Neuron (in vitro differentiated cells): ENCODE results near the gene GAS2L1.

Source experiments
- H2AFZ ChIP-seq: one replicate; pipeline ENCODE4 v1.6.1; 2013; ENCODE audit warnings: low read depth, mild to moderate bottlenecking, inconsistent platforms, low read length, moderate library complexity
- H3K27me3 ChIP-seq: one replicate; pipeline ENCODE4 v1.6.1; 2013; ENCODE audit warnings: low read length; ENCODE audit not compliant: insufficient read depth
- H3K36me3 ChIP-seq: one replicate; pipeline ENCODE4 v1.6.1; 2013; ENCODE audit warnings: low read length; ENCODE audit not compliant: insufficient read depth
- H3K4me1 ChIP-seq: one replicate; pipeline ENCODE4 v1.6.1; 2013; ENCODE audit warnings: low read length; ENCODE audit not compliant: insufficient read depth
- H3K4me3 ChIP-seq: 2 replicates; pipeline ENCODE4 v1.5.1; 2013; ENCODE audit warnings: mild to moderate bottlenecking, low read length, moderate library complexity
- H3K9me3 ChIP-seq: one replicate; pipeline ENCODE4 v1.6.1; 2013; ENCODE audit warnings: low read length

GAS2L1 gene

GRCh38 chr22:29267858-29268510, 38.5 kb upstream of the GAS2L1 start, which contains the start of the genes EWSR1 and RHBDD3:
TSS of gene EWSR1 (plus strand) at chr22:29268268. CDS start at chr22:29268337, 69 bp downstream.
TSS of gene RHBDD3 (minus strand) at chr22:29267981. CDS start at chr22:29265626, 2,355 bp downstream.
- Histone ChIP-seq H2AFZ (peak within 1 kb of the TSS; percentile 81), H3K4me1 (peaks cover 53% of the 10 kb centered on the region), H3K36me3 (peaks cover 51% of the 10 kb centered on the region), H3K4me3 (peak within 1 kb of the TSS; percentile 79), H3K9me3 (no peaks in the 10 kb centered on the region), H3K27me3 (no peaks in the 10 kb centered on the region)

GRCh38 chr22:29268511-29269229, 37.8 kb upstream of the GAS2L1 start:
- Histone ChIP-seq H2AFZ (no peak overlapping the region), H3K27me3 (no peaks in the 10 kb centered on the region), H3K4me3 (peak overlapping the region; percentile 79), H3K4me1 (peaks cover 56% of the 10 kb centered on the region), H3K9me3 (no peaks in the 10 kb centered on the region), H3K36me3 (peaks cover 55% of the 10 kb centered on the region)

DNA sequence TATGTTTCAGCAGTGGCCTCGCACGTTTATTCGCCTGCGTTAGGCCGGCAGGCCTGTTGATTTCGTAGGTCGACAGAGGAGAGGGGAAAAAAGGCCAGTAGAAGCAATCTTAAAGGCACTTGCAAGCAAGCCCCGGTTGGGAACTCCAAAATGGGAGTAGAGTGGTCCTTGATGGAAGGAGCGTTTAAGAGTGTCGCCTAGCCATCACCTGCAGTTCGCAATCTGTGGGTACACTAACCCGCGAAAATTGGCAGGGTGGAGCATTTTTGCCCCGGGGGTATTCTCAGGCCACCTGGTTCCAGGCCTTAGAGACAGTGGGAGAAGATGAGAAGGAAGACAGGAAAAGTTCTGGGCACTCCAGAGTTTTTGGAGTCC, 37.2 kb upstream of the GAS2L1 start:
- Histone ChIP-seq H3K27me3 (no peaks in the 10 kb centered on the region), H3K4me1 (peaks cover 56% of the 10 kb centered on the region), H3K9me3 (no peaks in the 10 kb centered on the region), H3K4me3 (peak overlapping the region; percentile 79), H3K36me3 (peaks cover 58% of the 10 kb centered on the region), H2AFZ (no peak overlapping the region)

GRCh38 chr22:29269731-29270474, 36.5 kb upstream of the GAS2L1 start:
- peaks cover 56% of the 10 kb centered on the region for H3K4me1 ChIP-seq
- peaks cover 62% of the 10 kb centered on the region for H3K36me3 ChIP-seq
- peak overlapping the region; percentile 79 for H3K4me3 ChIP-seq
- no peaks in the 10 kb centered on the region for H3K27me3 ChIP-seq
- no peaks in the 10 kb centered on the region for H3K9me3 ChIP-seq
- no peak overlapping the region for H2AFZ ChIP-seq

GRCh38 chr22:29270475-29271271, 35.8 kb upstream of the GAS2L1 start:
- Histone ChIP-seq H3K27me3 (no peaks in the 10 kb centered on the region), H3K4me1 (peaks cover 55% of the 10 kb centered on the region), H3K36me3 (peaks cover 63% of the 10 kb centered on the region), H2AFZ (no peak overlapping the region), H3K4me3 (peak overlapping the region; percentile 79), H3K9me3 (no peaks in the 10 kb centered on the region)

DNA sequence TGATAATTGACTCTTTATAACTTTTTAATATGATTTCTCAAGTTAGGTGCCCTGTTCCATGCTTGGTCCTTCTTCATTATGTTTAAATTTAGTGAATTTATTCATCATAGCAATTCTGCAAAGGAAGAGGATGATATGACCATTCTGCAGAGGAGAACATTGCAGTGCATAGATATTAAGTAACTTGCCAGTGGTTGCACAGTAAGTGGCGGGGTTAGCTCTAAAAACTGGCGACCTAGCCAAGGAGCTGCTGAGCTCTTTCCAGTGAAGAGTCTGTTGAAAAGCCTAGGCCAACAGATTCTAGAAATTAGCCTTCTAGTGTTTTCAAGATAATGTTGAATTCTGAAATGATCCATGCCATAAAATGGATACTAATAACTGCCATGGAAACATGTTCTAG, 33.8 kb upstream of the GAS2L1 start:
- H3K36me3 ChIP-seq: peaks cover 80% of the 10 kb centered on the region
- no peaks in the 10 kb centered on the region for H3K9me3 ChIP-seq
- H2AFZ ChIP-seq: no peak overlapping the region
- H3K4me1 ChIP-seq: peaks cover 40% of the 10 kb centered on the region
- no peak overlapping the region for H3K4me3 ChIP-seq
- no peaks in the 10 kb centered on the region for H3K27me3 ChIP-seq

DNA sequence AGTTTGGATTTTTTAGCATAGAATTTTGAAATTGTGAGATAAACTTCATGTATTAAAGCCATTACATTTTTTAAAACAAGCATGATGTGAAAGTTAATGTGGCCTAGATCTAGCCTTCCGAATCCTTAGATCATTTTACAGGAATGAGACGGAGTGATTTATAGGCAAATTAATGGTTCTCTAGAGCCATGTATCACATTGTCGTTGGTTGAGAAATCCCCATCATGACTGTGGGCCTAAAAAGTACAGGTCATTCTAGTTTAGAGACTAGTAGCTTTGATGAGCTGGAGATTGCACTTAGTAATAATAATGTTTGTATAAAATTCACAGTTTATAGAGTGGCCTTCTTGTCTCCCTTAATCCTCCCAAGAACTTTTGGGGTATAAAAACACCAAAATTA, 31.3 kb upstream of the GAS2L1 start:
- peaks cover 29% of the 10 kb centered on the region for H3K4me1 ChIP-seq
- no peak overlapping the region for H3K4me3 ChIP-seq
- no peaks in the 10 kb centered on the region for H3K27me3 ChIP-seq
- H3K9me3 ChIP-seq: no peaks in the 10 kb centered on the region
- no peak overlapping the region for H2AFZ ChIP-seq
- H3K36me3 ChIP-seq: peaks cover 96% of the 10 kb centered on the region

GRCh38 chr22:29275819-29276565, 30.5 kb upstream of the GAS2L1 start:
- H2AFZ ChIP-seq: no peak overlapping the region
- H3K4me3 ChIP-seq: no peak overlapping the region
- H3K9me3 ChIP-seq: no peaks in the 10 kb centered on the region
- peaks cover 21% of the 10 kb centered on the region for H3K4me1 ChIP-seq
- H3K36me3 ChIP-seq: peaks cover 92% of the 10 kb centered on the region
- no peaks in the 10 kb centered on the region for H3K27me3 ChIP-seq

GRCh38 chr22:29277927-29278326, 28.5 kb upstream of the GAS2L1 start:
- peaks cover 3% of the 10 kb centered on the region for H3K4me1 ChIP-seq
- no peaks in the 10 kb centered on the region for H3K27me3 ChIP-seq
- H3K9me3 ChIP-seq: no peaks in the 10 kb centered on the region
- H3K36me3 ChIP-seq: peaks cover 91% of the 10 kb centered on the region
- no peak overlapping the region for H3K4me3 ChIP-seq
- no peak overlapping the region for H2AFZ ChIP-seq

GRCh38 chr22:29284196-29284595, 22.3 kb upstream of the GAS2L1 start:
- H3K27me3 ChIP-seq: no peaks in the 10 kb centered on the region
- no peaks in the 10 kb centered on the region for H3K9me3 ChIP-seq
- peaks cover 85% of the 10 kb centered on the region for H3K36me3 ChIP-seq
- no peaks in the 10 kb centered on the region for H3K4me1 ChIP-seq
- H3K4me3 ChIP-seq: no peak overlapping the region
- no peak overlapping the region for H2AFZ ChIP-seq

- peaks cover 90% of the 10 kb centered on the region for H3K36me3 ChIP-seq
- H3K4me3 ChIP-seq: no peak overlapping the region
- peaks cover 3% of the 10 kb centered on the region for H3K4me1 ChIP-seq
- no peak overlapping the region for H2AFZ ChIP-seq
- no peaks in the 10 kb centered on the region for H3K27me3 ChIP-seq
- no peaks in the 10 kb centered on the region for H3K9me3 ChIP-seq
Measured at GRCh38 chr22:29288837-29289236, 17.6 kb upstream of the GAS2L1 start.

- peaks cover 3% of the 10 kb centered on the region for H3K4me1 ChIP-seq
- no peak overlapping the region for H3K4me3 ChIP-seq
- H3K9me3 ChIP-seq: no peaks in the 10 kb centered on the region
- peaks cover 91% of the 10 kb centered on the region for H3K36me3 ChIP-seq
- no peaks in the 10 kb centered on the region for H3K27me3 ChIP-seq
- no peak overlapping the region for H2AFZ ChIP-seq
Measured at GRCh38 chr22:29290061-29290460, 16.4 kb upstream of the GAS2L1 start.
